ENCODE results near the gene ATP6V1G1. TPM values are rescaled to one million over a fixed set of nuclear protein-coding genes. Genes with fewer than 3 reads are reported as not detected.

The ATP6V1G1 gene
- total RNA-seq: 34.1 TPM

GRCh38 chr9:114587345-114588202, at the start of gene ATP6V1G1:
Gene ATP6V1G1, plus strand, starts transcription at chr9:114587769. Its CDS starts 70 bp downstream, at chr9:114587839.
- ATAC-seq (peak; percentile 92), DNase-seq (ENCODE audit: low spot score) (peak; percentile 99)

- DNase-seq (ENCODE audit: low spot score) (no peak), ATAC-seq (peak; percentile 81)
These were observed 49.3 kb upstream of the ATP6V1G1 start for GRCh38 chr9:114538241-114538640.

GRCh38 chr9:114539701-114540380, 47.7 kb upstream of the ATP6V1G1 start:
- peak; percentile 2 for DNase-seq (ENCODE audit: low spot score)
- ATAC-seq: no peak

GRCh38 chr9:114545055-114545454, 42.5 kb upstream of the ATP6V1G1 start:
- DNase-seq (ENCODE audit: low spot score) (no peak), ATAC-seq (no peak)

- ATAC-seq (no peak), DNase-seq (ENCODE audit: low spot score) (no peak)
These were observed 40.7 kb upstream of the ATP6V1G1 start for GRCh38 chr9:114546851-114547250.

- DNase-seq (ENCODE audit: low spot score): peak; percentile 35
- ATAC-seq: no peak
These were observed 37.8 kb upstream of the ATP6V1G1 start for GRCh38 chr9:114549697-114550330.

GRCh38 chr9:114551750-114552685, 35.6 kb upstream of the ATP6V1G1 start:
- DNase-seq (ENCODE audit: low spot score) (peak; percentile 15), ATAC-seq (no peak)

GRCh38 chr9:114552706-114553105, 34.9 kb upstream of the ATP6V1G1 start:
- peak; percentile 21 for DNase-seq (ENCODE audit: low spot score)
- no peak for ATAC-seq

- DNase-seq (ENCODE audit: low spot score) (peak; percentile 10), ATAC-seq (no peak)
These were observed 34.4 kb upstream of the ATP6V1G1 start for GRCh38 chr9:114553202-114553601.

GRCh38 chr9:114555696-114556095, 31.9 kb upstream of the ATP6V1G1 start:
- ATAC-seq (no peak), DNase-seq (ENCODE audit: low spot score) (peak; percentile 8)

- ATAC-seq (no peak), DNase-seq (ENCODE audit: low spot score) (no peak)
These were observed 29.4 kb upstream of the ATP6V1G1 start for GRCh38 chr9:114558027-114558675.

GRCh38 chr9:114559830-114560513, 27.6 kb upstream of the ATP6V1G1 start:
- no peak for DNase-seq (ENCODE audit: low spot score)
- no peak for ATAC-seq

- DNase-seq (ENCODE audit: low spot score): no peak
- no peak for ATAC-seq
These were observed 26.6 kb upstream of the ATP6V1G1 start for GRCh38 chr9:114560956-114561355.

GRCh38 chr9:114561771-114562170, 25.8 kb upstream of the ATP6V1G1 start:
- ATAC-seq: no peak
- no peak for DNase-seq (ENCODE audit: low spot score)

GRCh38 chr9:114565204-114565603, 22.4 kb upstream of the ATP6V1G1 start:
- ATAC-seq (no peak), DNase-seq (ENCODE audit: low spot score) (no peak)

GRCh38 chr9:114570742-114571141, 16.8 kb upstream of the ATP6V1G1 start:
- no peak for ATAC-seq
- no peak for DNase-seq (ENCODE audit: low spot score)

GRCh38 chr9:114571391-114571790, 16.2 kb upstream of the ATP6V1G1 start:
- DNase-seq (ENCODE audit: low spot score) (peak; percentile 51), ATAC-seq (peak; percentile 90)

GRCh38 chr9:114572199-114572598, 15.4 kb upstream of the ATP6V1G1 start:
- ATAC-seq: no peak
- no peak for DNase-seq (ENCODE audit: low spot score)

GRCh38 chr9:114574438-114574837, 13.1 kb upstream of the ATP6V1G1 start:
- ATAC-seq (peak; percentile 88), DNase-seq (ENCODE audit: low spot score) (no peak)

Data from left lobe of liver (tissue), 2 donors.